IMR-90 (cell line): ENCODE data around the gene KIF22. TPM values are rescaled to one million over a fixed set of nuclear protein-coding genes. Genes with fewer than 3 reads are reported as not detected.

ENCODE experiments used
- ATAC-seq: fragments of 200-7000 bp; cut with Tn5 transposase; 2 replicates; pipeline ENCODE4 v1.9.1; 2020; ENCODE audit warnings: low read depth, mild to moderate bottlenecking, moderate library complexity
- BruUV-seq: library from RNA; stranded (reverse); fragments of 400-500 nt; replicated peaks from 2 replicates; lab custom pipeline; 2021; lab: Mats Ljungman, UMichigan
- CTCF ChIA-PET: fragments of 300-600 bp; formaldehyde crosslinking; extraction: SDS; loops from one replicate; lab custom pipeline; 2021; ENCODE audit warnings: antibody characterized with exemption; lab: Yijun Ruan, JAX
- POLR2A ChIA-PET: fragments of 300-600 bp; sonication (Branson Sonifier 250); formaldehyde crosslinking; loops from one replicate; lab custom pipeline; 2022; ENCODE audit warnings: antibody characterized with exemption; ENCODE audit not compliant: unreplicated experiment; lab: Charles Lee
- DNase-seq: peaks from one replicate; pipeline ENCODE4 v3.0.0; 2013
- H2AFZ ChIP-seq: replicated peaks from 2 replicates; pipeline ENCODE3; 2013; ENCODE audit warnings: low read length, mild to moderate bottlenecking; ENCODE audit not compliant: poor library complexity
- H2AK5ac ChIP-seq: 2 replicates; pipeline ENCODE4 v1.6.1; 2013; ENCODE audit warnings: low read depth, low read length, inconsistent platforms
- H2AK9ac ChIP-seq: replicated peaks from 2 replicates; pipeline ENCODE3; 2013; ENCODE audit warnings: mild to moderate bottlenecking, low read depth, low read length, moderate library complexity; ENCODE audit not compliant: poor library complexity
- H2BK120ac ChIP-seq: 2 replicates; pipeline ENCODE4 v1.6.1; 2013; ENCODE audit warnings: low read depth, low read length, inconsistent platforms
- H2BK15ac ChIP-seq: 3 replicates; pipeline ENCODE4 v1.6.1; 2013; ENCODE audit warnings: low read depth, low read length, inconsistent platforms
- H2BK20ac ChIP-seq: 2 replicates; pipeline ENCODE4 v1.6.1; 2013; ENCODE audit warnings: low read depth, mild to moderate bottlenecking, inconsistent platforms, low read length, moderate library complexity
- H2BK5ac ChIP-seq: 2 replicates; pipeline ENCODE4 v1.6.1; 2013; ENCODE audit warnings: mild to moderate bottlenecking, low read depth, low read length, inconsistent platforms; ENCODE audit not compliant: poor library complexity, severe bottlenecking
- H3K14ac ChIP-seq: replicated peaks from 2 replicates; pipeline ENCODE4 v1.6.1; 2013; ENCODE audit warnings: low read depth, low read length, inconsistent platforms
- H3K18ac ChIP-seq: 2 replicates; pipeline ENCODE4 v1.6.1; 2013; ENCODE audit warnings: low read depth, low read length, control low read depth
- H3K23ac ChIP-seq: 2 replicates; pipeline ENCODE4 v1.6.1; 2013; ENCODE audit warnings: low read depth, low read length, inconsistent platforms
- H3K27ac ChIP-seq: 2 replicates; pipeline ENCODE4 v1.5.1; 2013; ENCODE audit warnings: mild to moderate bottlenecking, control low read depth, low read length; ENCODE audit not compliant: insufficient read depth
- H3K27me3 ChIP-seq: 2 replicates; pipeline ENCODE4 v1.6.1; 2013; ENCODE audit warnings: low read length; ENCODE audit not compliant: control insufficient read depth, insufficient read depth
- H3K36me3 ChIP-seq: 2 replicates; pipeline ENCODE4 v1.6.1; 2013; ENCODE audit warnings: low read length, mixed read lengths; ENCODE audit not compliant: control insufficient read depth, insufficient read depth
- H3K4ac ChIP-seq: 2 replicates; pipeline ENCODE4 v1.6.1; 2013; ENCODE audit warnings: low read depth, low read length, inconsistent platforms
- H3K4me1 ChIP-seq: 2 replicates; pipeline ENCODE4 v1.6.1; 2013; ENCODE audit warnings: low read length, mixed read lengths; ENCODE audit not compliant: control insufficient read depth, insufficient read depth
- H3K4me2 ChIP-seq: 2 replicates; pipeline ENCODE4 v1.6.1; 2013; ENCODE audit warnings: low read depth, mild to moderate bottlenecking, control low read depth, low read length, moderate library complexity
- H3K4me3 ChIP-seq: 2 replicates; pipeline ENCODE4 v1.5.1; 2013; ENCODE audit warnings: low read depth, mild to moderate bottlenecking, control low read depth, low read length, moderate library complexity; ENCODE audit not compliant: insufficient read depth
- H3K56ac ChIP-seq: 2 replicates; pipeline ENCODE4 v1.6.1; 2013; ENCODE audit warnings: low read length, inconsistent platforms; ENCODE audit not compliant: insufficient read depth; ENCODE audit errors: extremely low read depth
- H3K79me1 ChIP-seq, 2 experiments: 2 replicates each; pipeline ENCODE4 v1.6.1; 2013; ENCODE audit warnings: low read length in 2 of 2, inconsistent platforms in 1 of 2, low read depth in 1 of 2
- H3K9ac ChIP-seq: 2 replicates; pipeline ENCODE4 v1.6.1; 2013; ENCODE audit warnings: low read depth, low read length, control low read depth
- H3K9me1 ChIP-seq: 2 replicates; pipeline ENCODE4 v1.6.1; 2013; ENCODE audit warnings: low read length, inconsistent platforms; ENCODE audit not compliant: insufficient read depth
- H3K9me3 ChIP-seq: 2 replicates; pipeline ENCODE4 v1.6.1; 2013; ENCODE audit warnings: low read length; ENCODE audit not compliant: control insufficient read depth, insufficient read depth
- H4K20me1 ChIP-seq: 2 replicates; pipeline ENCODE4 v1.6.1; 2013; ENCODE audit warnings: low read length, inconsistent platforms; ENCODE audit not compliant: insufficient read depth
- H4K5ac ChIP-seq: 2 replicates; pipeline ENCODE4 v1.6.1; 2013; ENCODE audit warnings: mild to moderate bottlenecking, low read depth, low read length, control low read depth
- H4K8ac ChIP-seq, 2 experiments: 2 replicates each; pipeline ENCODE4 v1.6.1; 2013; ENCODE audit warnings: low read depth in 2 of 2, low read length in 2 of 2, control low read depth in 1 of 2, inconsistent platforms in 1 of 2
- H4K91ac ChIP-seq: 2 replicates; pipeline ENCODE4 v1.6.1; 2013; ENCODE audit warnings: low read depth, low read length, inconsistent platforms; ENCODE audit not compliant: insufficient read depth
- MAZ ChIP-seq: IDR thresholded peaks from 2 replicates; pipeline ENCODE4 v1.6.1; 2012; ENCODE audit warnings: low read depth, mild to moderate bottlenecking, low read length, improper control_type of control experiment, moderate library complexity, borderline replicate concordance
- RFX5 ChIP-seq: IDR thresholded peaks from 2 replicates; pipeline ENCODE4 v1.8.0; 2012; ENCODE audit warnings: low read depth, mild to moderate bottlenecking, low read length, moderate library complexity
- WGBS, 2 experiments: methylation state at CpG; one replicate each; pipeline versions ENCODE4 v1.1.5 to v1.1.7; 2013; ENCODE audit warnings: missing lambda C conversion rate in 2 of 2; ENCODE audit not compliant: insufficient read length in 1 of 2; ENCODE audit errors: extremely low coverage in 2 of 2; 5-methylcytosine and 5-hydroxymethylcytosine counted together
- dilution Hi-C: fragments of 300-500 bp; cut with HindIII; formaldehyde crosslinking; loops from one replicate; pipeline ENCODE4 v1.14.3; 2018; ENCODE audit warnings: low sequenced_read_pairs; ENCODE audit not compliant: unreplicated experiment
- in situ Hi-C: fragments of 300-500 bp; cut with MboI; formaldehyde crosslinking; loops from 3 replicates; pipeline ENCODE4 v1.14.3; 2019; ENCODE audit warnings: low sequenced_read_pairs, inconsistent platforms, mixed read lengths
- intact Hi-C: fragments of 100-400 bp; cut with micrococcal nuclease; formaldehyde crosslinking; loops from 2 replicates; pipeline ENCODE4 v1.10.0; 2022
- polyA plus RNA-seq, 3 experiments: library from polyadenylated mRNA; depleted of rRNA; stranded (reverse); fragments of >200 nt; gene quantifications; 2 replicates each; pipeline ENCODE4 v1.2.3, GENCODE V29; 2012; ENCODE audit warnings: low replicate concordance in 1 of 3
- total RNA-seq: library from RNA; depleted of rRNA; stranded (reverse); fragments of >200 nt; gene quantifications from 2 replicates; pipeline ENCODE4 v1.2.3, GENCODE V29; 2012

The KIF22 gene
- total and polyA plus RNA-seq, 2 of the 4 experiments (the other 2 are of a cell fraction), result 43.0 to 65.1 TPM

DNA sequence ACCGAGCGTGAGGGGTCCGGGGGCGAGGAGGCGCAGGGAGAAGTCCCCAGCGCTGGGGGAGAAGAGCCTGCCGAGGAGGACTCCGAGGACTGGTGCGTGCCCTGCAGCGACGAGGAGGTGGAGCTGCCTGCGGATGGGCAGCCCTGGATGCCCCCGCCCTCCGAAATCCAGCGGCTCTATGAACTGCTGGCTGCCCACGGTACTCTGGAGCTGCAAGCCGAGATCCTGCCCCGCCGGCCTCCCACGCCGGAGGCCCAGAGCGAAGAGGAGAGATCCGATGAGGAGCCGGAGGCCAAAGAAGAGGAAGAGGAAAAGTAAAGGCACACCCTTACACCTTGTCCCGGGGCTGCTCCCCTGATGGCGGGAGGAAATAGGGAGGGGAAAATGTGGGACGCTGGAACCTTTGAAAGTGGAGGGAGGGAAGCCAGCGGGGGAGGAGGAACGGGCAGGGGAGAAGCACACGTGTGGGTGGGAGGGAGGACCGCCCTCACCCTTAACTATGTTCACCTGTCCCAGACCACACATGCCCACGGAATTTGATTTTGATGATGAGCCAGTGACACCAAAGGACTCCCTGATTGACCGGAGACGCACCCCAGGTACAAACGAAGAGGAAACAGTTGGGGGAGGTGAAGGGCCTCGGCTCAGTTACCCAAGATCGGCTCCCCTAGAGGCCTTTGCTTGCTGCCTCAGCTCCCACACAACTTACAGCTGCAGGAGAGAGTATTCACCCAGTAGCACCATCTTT lies 26.3 kb downstream of the KIF22 start:
- peak overlapping the region; percentile 31; the same call in 1 of the 2 replicates for H4K5ac ChIP-seq
- DNase-seq (peak; percentile 60), ATAC-seq (peak; percentile 51)
- H3K18ac ChIP-seq, result no peak overlapping the region; the same call in 1 of the 2 replicates
- POLR2A ChIA-PET, result interaction anchor here (0.7 kb wide), 1 partner anchor 83 kb away, joined by 4 read pairs; the partner anchor contains the start of gene ASPHD1
- in situ Hi-C loops (no loop called here), intact Hi-C loops (loop anchor here (1.0 to 5.0 kb wide), 2 partner anchors 117 to 205 kb away; partner anchors contain the start of gene C16orf92), dilution Hi-C loops (no loop called here)
- peak overlapping the region; percentile 72 for H3K4ac ChIP-seq
- peak overlapping the region; percentile 91 for H3K23ac ChIP-seq
- H3K27me3 ChIP-seq, result no peaks in the 10 kb centered on the region
- peaks cover 9% of the 10 kb centered on the region for H3K9me1 ChIP-seq
- H3K36me3 ChIP-seq, result peaks cover 6% of the 10 kb centered on the region
- H2AK9ac ChIP-seq, result peak overlapping the region; percentile 98
- peak; percentile 66; the same call in 1 of the 2 replicates for TF ChIP-seq MAZ
- TF ChIP-seq RFX5, result no peak
- H2BK15ac ChIP-seq, result peak overlapping the region; percentile 77; the same call in 1 of the 3 replicates
- peak overlapping the region; percentile 7 to 81 for H4K8ac ChIP-seq
- H2BK120ac ChIP-seq, result peak overlapping the region; percentile 44
- peak overlapping the region; percentile 94 for H2AK5ac ChIP-seq
- CTCF ChIA-PET, result interaction anchor here (0.8 to 2.1 kb wide), 4 partner anchors 10 to 116 kb away, joined by 3 to 10 read pairs (median 4); no protein-coding TSS in a partner anchor
- WGBS, 2 experiments, result 0% methylated on average over 4 of the region's 37 CpGs; no CpG with 5 or more reads in 1 of the 2 experiments
- H3K9ac ChIP-seq, result peak overlapping the region; percentile 79
- H2AFZ ChIP-seq, result peak overlapping the region; percentile 98
- H3K79me1 ChIP-seq, result peaks cover 18 to 68% of the 10 kb centered on the region in 2 experiments
- BruUV-seq, result no TSS peak
- peak overlapping the region; percentile 95 for H2BK5ac ChIP-seq
- H3K4me1 ChIP-seq, result peaks cover 17% of the 10 kb centered on the region
- peak overlapping the region; percentile 62 for H3K4me3 ChIP-seq
- H4K91ac ChIP-seq, result peak overlapping the region; percentile 80
- peak overlapping the region; percentile 92 for H3K4me2 ChIP-seq
- H3K27ac ChIP-seq, result peak overlapping the region; percentile 89
- no peaks in the 10 kb centered on the region; the same call in 1 of the 2 replicates for H4K20me1 ChIP-seq
- no peaks in the 10 kb centered on the region for H3K9me3 ChIP-seq
- peak overlapping the region; percentile 89 for H3K56ac ChIP-seq
- H3K14ac ChIP-seq, result peak overlapping the region; percentile 89
- no peak overlapping the region for H2BK20ac ChIP-seq
